Urinary bladder (tissue), 4 donors: Measurements from ENCODE around the gene ANGEL1. TPM values are rescaled to one million over a fixed set of nuclear protein-coding genes. Genes with fewer than 3 reads are reported as not detected.

Experiments
- DNase-seq: peaks from one replicate; pipeline ENCODE4 v3.0.0-alpha.2; 2015; ENCODE audit errors: extremely low spot score
- H3K27ac ChIP-seq: one replicate; pipeline ENCODE4 v1.5.1; 2013; ENCODE audit warnings: low read depth, mild to moderate bottlenecking, moderate library complexity
- H3K36me3 ChIP-seq: one replicate; pipeline ENCODE4 v1.6.1; 2013; ENCODE audit warnings: mild to moderate bottlenecking, moderate library complexity; ENCODE audit not compliant: insufficient read depth
- H3K4me1 ChIP-seq: one replicate; pipeline ENCODE4 v1.6.1; 2013; ENCODE audit warnings: mild to moderate bottlenecking, moderate library complexity; ENCODE audit not compliant: insufficient read depth
- H3K4me3 ChIP-seq: one replicate; pipeline ENCODE4 v1.5.1; 2013; ENCODE audit warnings: low read depth, low read length
- WGBS: extraction: QIAGEN DNeasy Blood & Tissue Kit; methylation state at CpG from one replicate; pipeline ENCODE4 v1.1.7; 2013; 5-methylcytosine and 5-hydroxymethylcytosine counted together
- polyA plus RNA-seq: library from polyadenylated mRNA; stranded (reverse); fragments of 200-250 nt; gene quantifications from one replicate; pipeline ENCODE4 v1.2.3, GENCODE V29; 2013
- total RNA-seq: library from RNA; depleted of rRNA; stranded (reverse); fragments of >200 nt; gene quantifications from one replicate; pipeline ENCODE4 v1.2.3, GENCODE V29; 2014
- donor health status: healthy with polysubstance abuse.
- donor health status: healthy.

The ANGEL1 gene
- total and polyA plus RNA-seq, 2 donors = 10.7 to 11.9 TPM

DNA sequence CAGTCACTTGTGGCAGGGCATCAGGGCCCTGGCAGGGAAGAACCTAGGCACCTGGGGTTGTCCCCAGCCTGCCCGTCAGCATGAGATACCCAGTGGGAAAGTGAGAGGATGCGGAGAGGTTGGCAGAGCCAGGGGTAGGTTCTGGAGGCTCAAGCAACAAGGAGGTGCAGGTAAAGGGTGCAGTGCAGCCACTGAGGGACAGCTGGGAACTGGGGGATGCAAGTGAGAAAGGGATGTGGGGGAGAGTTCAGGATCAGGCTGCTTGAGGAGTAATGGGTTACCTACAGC, 32.7 kb downstream of the ANGEL1 start:
- Histone ChIP-seq H3K27ac (no peak overlapping the region), H3K4me3 (no peak overlapping the region), H3K4me1 (no peaks in the 10 kb centered on the region), H3K36me3 (no peaks in the 10 kb centered on the region)
- DNase-seq = no peak
- 97% methylated on average over 2 of the region's 2 CpGs for WGBS

DNA sequence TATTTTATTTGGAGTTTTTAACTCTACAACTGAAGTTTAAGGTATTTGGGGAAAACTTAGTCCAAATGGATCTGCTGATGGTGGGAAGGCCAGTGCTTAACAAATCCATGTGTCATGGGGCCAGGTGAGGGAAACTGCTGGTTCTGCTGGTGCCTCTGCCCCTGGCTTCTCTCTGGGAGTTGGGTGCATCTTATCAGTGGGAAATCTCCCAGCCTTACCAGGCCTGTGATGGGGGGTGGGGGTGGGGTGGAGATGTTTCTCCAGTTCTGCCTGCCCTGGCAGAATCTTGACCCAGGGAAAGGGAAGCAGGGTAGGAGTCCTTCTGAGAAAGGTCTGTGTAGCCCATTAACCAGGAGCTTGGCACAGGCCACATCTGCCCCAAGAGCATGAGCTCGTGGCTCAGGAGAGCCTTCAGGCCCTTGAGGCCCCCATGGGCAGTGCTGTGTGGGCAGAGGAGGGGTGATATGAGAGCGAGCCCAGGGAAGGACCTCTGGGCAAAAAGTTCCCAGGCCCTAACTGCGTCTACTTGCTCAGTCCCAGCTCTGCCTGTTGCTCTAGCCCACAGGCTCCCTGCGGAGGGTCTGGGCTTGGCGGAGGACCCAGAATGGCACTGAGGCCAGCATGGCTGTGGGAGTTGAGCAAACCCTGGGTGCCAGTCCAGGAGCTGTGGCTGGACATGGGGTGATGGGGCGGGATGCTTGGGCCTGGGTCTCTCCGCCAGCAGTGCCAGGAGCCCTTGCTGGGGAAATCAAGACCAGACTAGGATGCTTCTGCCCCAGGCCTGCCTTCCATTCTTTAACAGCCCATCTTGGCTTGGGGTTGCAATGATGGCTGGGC, 33.2 kb downstream of the ANGEL1 start:
- Histone ChIP-seq H3K36me3 (no peaks in the 10 kb centered on the region), H3K27ac (no peak overlapping the region), H3K4me3 (no peak overlapping the region), H3K4me1 (no peaks in the 10 kb centered on the region)
- WGBS = 92% methylated on average over 7 of the region's 7 CpGs
- no peak for DNase-seq

DNA sequence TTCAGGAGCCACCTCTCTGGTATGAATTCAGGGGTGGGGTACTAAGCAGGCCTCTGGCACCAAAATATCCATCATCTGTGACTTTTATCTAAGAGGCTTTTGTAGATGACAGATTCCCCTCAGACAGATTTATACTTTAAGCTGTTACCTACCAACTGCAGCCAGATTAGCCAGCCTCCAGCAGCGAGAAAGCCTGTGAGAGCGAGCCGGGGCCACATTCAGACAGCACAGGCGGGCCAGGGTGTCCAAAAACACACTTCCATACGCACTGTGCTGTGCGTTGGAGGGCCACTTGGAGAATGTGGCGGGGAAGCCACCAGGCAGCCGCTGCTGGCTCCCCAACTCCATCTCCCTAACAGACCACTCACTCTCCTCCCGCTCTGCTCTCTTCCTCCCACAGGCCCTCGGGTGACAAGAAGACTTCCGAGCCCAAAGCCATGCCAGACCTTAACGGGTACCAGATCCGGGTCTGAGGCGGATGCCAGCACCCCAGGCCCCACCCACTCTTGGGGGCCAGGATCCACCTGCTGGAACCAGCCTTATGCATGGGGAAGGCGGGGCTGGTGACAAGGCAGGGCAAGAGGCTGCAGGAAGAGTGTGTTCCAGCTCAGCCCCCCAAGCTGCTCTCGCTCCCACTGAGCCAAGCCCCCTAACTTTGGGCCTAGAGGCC, 34.0 kb downstream of the ANGEL1 start:
- Histone ChIP-seq H3K36me3 (no peaks in the 10 kb centered on the region), H3K27ac (no peak overlapping the region), H3K4me1 (no peaks in the 10 kb centered on the region), H3K4me3 (no peak overlapping the region)
- 88% methylated on average over 16 of the region's 16 CpGs for WGBS
- DNase-seq = no peak

DNA sequence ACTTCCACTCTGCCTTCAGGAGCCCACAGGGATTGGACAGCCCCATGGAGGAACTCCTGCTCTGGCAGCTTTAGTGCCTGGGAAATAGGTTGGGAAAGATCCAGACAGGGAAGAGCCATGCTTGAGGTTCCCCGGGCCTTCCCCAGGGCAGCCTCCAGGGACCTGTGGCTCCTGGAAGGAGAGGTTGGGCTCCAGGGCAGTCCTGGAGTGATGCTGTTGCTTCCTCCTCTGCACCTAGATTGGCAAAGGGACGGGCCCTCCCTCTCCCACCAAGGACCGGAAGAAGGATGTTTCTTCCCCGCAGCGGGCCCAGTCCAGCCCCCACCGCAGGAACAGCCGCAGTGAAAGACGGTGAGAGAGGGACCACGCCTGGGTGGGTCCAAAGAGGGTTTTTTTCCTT, 35.0 kb downstream of the ANGEL1 start:
- no peaks in the 10 kb centered on the region for H3K36me3 ChIP-seq
- DNase-seq = no peak
- H3K4me1 ChIP-seq = no peaks in the 10 kb centered on the region
- H3K27ac ChIP-seq = no peak overlapping the region
- H3K4me3 ChIP-seq = no peak overlapping the region
- WGBS = 81% methylated on average over 9 of the region's 9 CpGs

DNA sequence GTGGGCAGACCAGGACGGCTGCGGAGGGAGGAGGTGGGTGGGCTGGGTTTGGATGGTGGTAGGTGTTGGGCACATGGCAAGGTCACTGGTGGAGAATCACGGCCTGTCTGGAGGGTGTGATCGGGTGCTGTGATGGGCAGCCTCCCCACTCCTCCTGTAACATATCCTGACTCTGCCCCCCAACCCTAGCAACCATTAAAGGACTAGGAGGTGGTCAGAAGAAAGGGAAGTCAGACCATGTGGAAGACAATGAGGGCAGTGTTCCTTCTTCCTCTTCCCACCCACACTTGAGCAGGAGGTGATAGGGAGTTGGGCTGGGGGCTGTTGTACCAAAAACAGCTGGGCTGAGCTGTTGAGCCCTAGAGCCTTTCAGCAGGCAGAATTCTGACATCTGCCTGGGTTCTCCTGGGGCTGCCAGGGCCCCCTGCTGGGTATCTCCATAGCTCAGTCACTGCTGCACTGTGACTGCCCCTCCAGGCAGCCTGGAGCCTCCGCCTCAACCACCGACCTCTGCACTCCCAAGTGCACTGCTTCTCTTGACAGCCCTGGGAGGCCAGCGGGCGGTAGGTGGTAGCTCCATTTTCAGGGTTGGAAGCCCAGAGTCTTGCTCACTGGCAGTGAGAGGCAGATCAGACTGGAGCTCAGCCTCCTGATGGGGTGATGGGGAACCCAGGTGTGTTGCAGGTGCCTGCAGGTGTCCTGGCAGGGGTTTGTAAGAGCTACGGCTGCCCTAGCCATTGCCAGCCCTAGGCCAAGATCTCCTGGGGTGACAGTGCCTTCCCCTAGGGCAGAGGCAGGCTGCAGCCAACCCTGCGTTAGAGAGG, 36.0 kb downstream of the ANGEL1 start:
- no peak overlapping the region for H3K27ac ChIP-seq
- DNase-seq = no peak
- no peaks in the 10 kb centered on the region for H3K4me1 ChIP-seq
- 89% methylated on average over 10 of the region's 10 CpGs for WGBS
- no peaks in the 10 kb centered on the region for H3K36me3 ChIP-seq
- H3K4me3 ChIP-seq = no peak overlapping the region

DNA sequence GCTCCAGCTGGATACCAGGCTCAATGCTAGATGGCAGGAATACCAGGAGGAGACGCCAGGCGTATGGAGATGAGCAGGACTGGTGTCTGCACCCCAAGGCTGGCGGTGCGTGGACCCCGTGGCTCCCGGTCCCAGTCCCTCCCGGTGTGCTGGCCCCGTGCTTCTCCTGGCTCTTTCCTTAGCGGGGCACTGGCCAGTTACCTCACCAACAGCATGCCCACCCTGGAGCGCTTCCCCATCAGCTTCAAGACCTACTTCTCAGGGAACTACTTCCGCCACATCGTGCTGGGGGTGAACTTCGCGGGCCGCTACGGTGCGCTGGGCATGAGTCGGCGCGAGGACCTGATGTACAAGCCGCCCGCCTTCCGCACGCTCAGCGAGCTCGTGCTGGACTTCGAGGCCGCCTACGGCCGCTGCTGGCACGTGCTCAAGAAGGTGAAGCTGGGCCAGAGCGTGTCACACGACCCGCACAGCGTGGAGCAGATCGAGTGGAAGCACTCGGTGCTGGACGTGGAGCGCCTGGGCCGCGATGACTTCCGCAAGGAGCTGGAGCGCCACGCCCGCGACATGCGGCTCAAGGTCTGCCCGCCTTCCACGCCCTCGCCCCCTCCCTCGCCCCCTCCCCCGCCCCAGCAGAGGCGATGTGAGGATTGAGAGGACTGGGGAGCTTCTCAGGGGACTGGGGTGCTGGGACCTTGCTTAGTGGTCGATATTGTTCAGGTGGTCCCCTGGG, 36.8 kb downstream of the ANGEL1 start:
- Histone ChIP-seq H3K36me3 (no peaks in the 10 kb centered on the region), H3K27ac (no peak overlapping the region), H3K4me1 (no peaks in the 10 kb centered on the region), H3K4me3 (no peak overlapping the region)
- DNase-seq = no peak
- 95% methylated on average over 54 of the region's 54 CpGs for WGBS

GRCh38 chr14:76774821-76775694, 37.6 kb downstream of the ANGEL1 start:
- no peak overlapping the region for H3K4me3 ChIP-seq
- H3K36me3 ChIP-seq = no peaks in the 10 kb centered on the region
- H3K4me1 ChIP-seq = no peaks in the 10 kb centered on the region
- WGBS = 90% methylated on average over 22 of the region's 22 CpGs
- DNase-seq = no peak
- H3K27ac ChIP-seq = no peak overlapping the region

- 85% methylated on average over 18 of the region's 18 CpGs for WGBS
- no peaks in the 10 kb centered on the region for H3K4me1 ChIP-seq
- H3K4me3 ChIP-seq = no peak overlapping the region
- no peak overlapping the region for H3K27ac ChIP-seq
- no peak for DNase-seq
- no peaks in the 10 kb centered on the region for H3K36me3 ChIP-seq
These were observed 38.5 kb downstream of the ANGEL1 start for GRCh38 chr14:76773956-76774820.

GRCh38 chr14:76773188-76773885, 39.3 kb downstream of the ANGEL1 start:
- H3K36me3 ChIP-seq = no peaks in the 10 kb centered on the region
- no peak overlapping the region for H3K27ac ChIP-seq
- DNase-seq = no peak
- no peaks in the 10 kb centered on the region for H3K4me1 ChIP-seq
- no peak overlapping the region for H3K4me3 ChIP-seq
- 48% methylated on average over 8 of the region's 8 CpGs for WGBS

GRCh38 chr14:76772300-76773187, 40.1 kb downstream of the ANGEL1 start:
- no peaks in the 10 kb centered on the region for H3K4me1 ChIP-seq
- 55% methylated on average over 13 of the region's 13 CpGs for WGBS

GRCh38 chr14:76771437-76771980, 41.2 kb downstream of the ANGEL1 start:
- H3K4me1 ChIP-seq = no peaks in the 10 kb centered on the region
- H3K27ac ChIP-seq = no peak overlapping the region
- WGBS = 91% methylated on average over 9 of the region's 9 CpGs
- H3K36me3 ChIP-seq = no peaks in the 10 kb centered on the region
- no peak overlapping the region for H3K4me3 ChIP-seq
- no peak for DNase-seq

More at GRCh38 chr14:76772300-76773187, 40.1 kb downstream of the ANGEL1 start:
- H3K27ac ChIP-seq = no peak overlapping the region
- DNase-seq = peak; percentile 39
- no peaks in the 10 kb centered on the region for H3K36me3 ChIP-seq
- H3K4me3 ChIP-seq = no peak overlapping the region
